WTC11 (cell line): ENCODE data around the gene TSPAN7.

Experiments
- CREM ChIP-seq: sonication (generic); formaldehyde crosslinking; IDR thresholded peaks from 2 replicates; pipeline ENCODE4 v1.8.1; 2022; ENCODE audit warnings: mild to moderate bottlenecking, missing genetic modification reagents, moderate library complexity
- MYBL2 ChIP-seq: sonication (generic); formaldehyde crosslinking; IDR thresholded peaks from 2 replicates; pipeline ENCODE4 v1.8.1; 2023; ENCODE audit warnings: mild to moderate bottlenecking, moderate library complexity, missing genetic modification reagents
- ZNF671 ChIP-seq: fragments of 250-450 bp; sonication (Bioruptor Pico); IDR thresholded peaks from 2 replicates; pipeline ENCODE4 v1.8.0; 2021; ENCODE audit warnings: mild to moderate bottlenecking
- TF ChIP-seq, protein P1 (sequence below): fragments of 200-600 bp; IDR thresholded peaks from 2 replicates; pipeline ENCODE4 v1.8.0; 2022; ENCODE audit warnings: antibody characterized with exemption
- TF ChIP-seq, protein P2 (sequence below): sonication (generic); formaldehyde crosslinking; conservative IDR thresholded peaks from 2 replicates; pipeline ENCODE4 v1.8.1; 2022; ENCODE audit warnings: mild to moderate bottlenecking, missing genetic modification reagents
- TF ChIP-seq, protein P3 (sequence below): sonication (generic); formaldehyde crosslinking; IDR thresholded peaks from 2 replicates; pipeline ENCODE4 v1.8.1; 2022; ENCODE audit warnings: low read depth, missing genetic modification reagents, borderline replicate concordance

DNA sequence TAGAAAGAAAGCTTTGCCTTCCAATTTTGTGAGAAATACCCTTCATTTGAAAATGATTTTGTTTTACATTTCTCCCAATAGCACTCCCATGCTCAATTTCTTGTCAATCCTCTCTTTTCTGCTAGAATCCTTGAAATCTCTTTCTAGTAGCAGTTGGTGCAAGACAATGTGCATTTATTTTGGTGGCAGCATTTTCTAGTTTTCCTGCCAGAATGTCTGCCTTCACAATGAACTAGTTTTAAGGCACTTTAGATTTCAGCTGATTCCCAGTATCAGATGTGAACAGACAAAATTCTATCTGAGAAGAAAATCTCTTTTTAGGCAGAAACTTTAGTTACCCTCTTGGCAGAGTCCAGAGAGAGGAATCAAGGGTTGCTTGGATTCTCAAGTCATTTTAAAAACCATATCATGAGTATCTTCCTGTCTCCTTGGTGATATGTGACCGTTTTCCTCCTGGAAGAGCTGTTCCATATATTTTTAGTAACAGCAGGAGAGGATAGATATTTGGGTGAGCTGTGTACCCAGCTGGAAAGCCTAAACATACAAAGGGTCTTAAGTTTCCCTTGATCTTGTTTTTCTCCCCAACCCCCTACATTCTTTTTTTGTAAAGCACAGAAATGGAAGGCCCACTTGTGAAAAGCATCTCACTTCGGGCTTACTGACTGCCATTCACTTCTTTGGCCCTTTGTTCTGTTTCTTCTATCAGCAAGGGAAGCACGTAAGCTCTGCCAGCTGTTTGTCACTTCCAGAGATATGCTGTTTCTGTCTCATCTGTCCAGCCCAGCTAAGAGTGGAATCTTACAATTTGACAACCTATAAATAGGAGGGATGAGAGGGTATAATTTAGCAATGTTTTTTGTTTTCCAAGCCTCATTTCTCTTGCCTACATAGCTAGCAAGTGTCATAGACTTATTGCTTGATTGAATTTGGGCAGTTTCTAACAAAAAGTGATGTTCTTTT, 38.7 kb downstream of the TSPAN7 start:
- TF ChIP-seq CREM (CRISPR knock-in tag) (no peak), MYBL2 (no peak), ZNF671 (CRISPR knock-in tag) (no peak)
- TF ChIP-seq, protein P1, sequence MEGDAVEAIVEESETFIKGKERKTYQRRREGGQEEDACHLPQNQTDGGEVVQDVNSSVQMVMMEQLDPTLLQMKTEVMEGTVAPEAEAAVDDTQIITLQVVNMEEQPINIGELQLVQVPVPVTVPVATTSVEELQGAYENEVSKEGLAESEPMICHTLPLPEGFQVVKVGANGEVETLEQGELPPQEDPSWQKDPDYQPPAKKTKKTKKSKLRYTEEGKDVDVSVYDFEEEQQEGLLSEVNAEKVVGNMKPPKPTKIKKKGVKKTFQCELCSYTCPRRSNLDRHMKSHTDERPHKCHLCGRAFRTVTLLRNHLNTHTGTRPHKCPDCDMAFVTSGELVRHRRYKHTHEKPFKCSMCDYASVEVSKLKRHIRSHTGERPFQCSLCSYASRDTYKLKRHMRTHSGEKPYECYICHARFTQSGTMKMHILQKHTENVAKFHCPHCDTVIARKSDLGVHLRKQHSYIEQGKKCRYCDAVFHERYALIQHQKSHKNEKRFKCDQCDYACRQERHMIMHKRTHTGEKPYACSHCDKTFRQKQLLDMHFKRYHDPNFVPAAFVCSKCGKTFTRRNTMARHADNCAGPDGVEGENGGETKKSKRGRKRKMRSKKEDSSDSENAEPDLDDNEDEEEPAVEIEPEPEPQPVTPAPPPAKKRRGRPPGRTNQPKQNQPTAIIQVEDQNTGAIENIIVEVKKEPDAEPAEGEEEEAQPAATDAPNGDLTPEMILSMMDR = no peak
- TF ChIP-seq, protein P2, sequence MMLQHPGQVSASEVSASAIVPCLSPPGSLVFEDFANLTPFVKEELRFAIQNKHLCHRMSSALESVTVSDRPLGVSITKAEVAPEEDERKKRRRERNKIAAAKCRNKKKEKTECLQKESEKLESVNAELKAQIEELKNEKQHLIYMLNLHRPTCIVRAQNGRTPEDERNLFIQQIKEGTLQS (CRISPR knock-in tag) = no peak
- TF ChIP-seq, protein P3, sequence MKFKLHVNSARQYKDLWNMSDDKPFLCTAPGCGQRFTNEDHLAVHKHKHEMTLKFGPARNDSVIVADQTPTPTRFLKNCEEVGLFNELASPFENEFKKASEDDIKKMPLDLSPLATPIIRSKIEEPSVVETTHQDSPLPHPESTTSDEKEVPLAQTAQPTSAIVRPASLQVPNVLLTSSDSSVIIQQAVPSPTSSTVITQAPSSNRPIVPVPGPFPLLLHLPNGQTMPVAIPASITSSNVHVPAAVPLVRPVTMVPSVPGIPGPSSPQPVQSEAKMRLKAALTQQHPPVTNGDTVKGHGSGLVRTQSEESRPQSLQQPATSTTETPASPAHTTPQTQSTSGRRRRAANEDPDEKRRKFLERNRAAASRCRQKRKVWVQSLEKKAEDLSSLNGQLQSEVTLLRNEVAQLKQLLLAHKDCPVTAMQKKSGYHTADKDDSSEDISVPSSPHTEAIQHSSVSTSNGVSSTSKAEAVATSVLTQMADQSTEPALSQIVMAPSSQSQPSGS = no peak
